Kidney glomerular epithelial cell (primary cell): ENCODE measurements around the gene INSYN2B.

Experiments
- DNase-seq: peaks from one replicate; lab custom pipeline; 2025; lab: John Stamatoyannopoulos, UW

INSYN2B gene

DNA sequence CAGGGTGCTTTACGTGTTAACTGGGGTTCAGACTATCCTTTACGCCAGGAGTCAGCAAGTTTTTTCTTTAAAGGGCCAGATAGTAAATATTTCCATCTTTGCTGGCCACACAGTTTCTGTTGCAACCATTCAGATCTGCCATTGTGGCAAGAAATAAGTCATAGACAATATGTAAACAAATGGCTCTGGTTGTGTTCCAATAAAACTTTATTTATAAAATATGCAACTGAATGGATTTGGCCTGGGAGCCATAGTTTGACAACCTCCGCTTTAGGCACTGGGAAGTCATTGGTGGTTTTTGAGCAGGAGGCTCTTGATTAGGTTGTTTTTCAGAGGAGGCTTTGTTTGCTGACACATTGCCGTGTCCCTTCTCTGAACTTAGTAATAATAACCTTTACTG is 90.7 kb downstream of the INSYN2B start:
- no peak for DNase-seq

DNA sequence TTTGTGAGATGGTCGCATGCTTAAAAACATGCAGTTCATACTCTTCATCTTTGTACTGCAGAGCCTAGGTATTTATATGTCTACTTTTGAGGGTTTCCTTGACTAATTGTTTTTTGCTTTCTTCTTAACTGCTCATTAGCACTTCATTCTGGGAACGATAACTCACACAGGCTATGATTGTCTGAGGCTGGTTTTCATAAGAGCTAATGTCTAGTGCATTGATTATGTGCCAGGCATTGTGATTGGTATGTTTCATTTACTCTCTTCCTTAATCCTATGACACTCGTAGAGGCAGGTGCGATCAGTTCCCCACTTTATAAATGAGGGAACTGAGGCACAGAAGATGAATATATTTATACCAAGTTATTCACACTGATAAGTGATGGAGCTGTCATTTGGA is 93.6 kb downstream of the INSYN2B start:
- no peak for DNase-seq

DNA sequence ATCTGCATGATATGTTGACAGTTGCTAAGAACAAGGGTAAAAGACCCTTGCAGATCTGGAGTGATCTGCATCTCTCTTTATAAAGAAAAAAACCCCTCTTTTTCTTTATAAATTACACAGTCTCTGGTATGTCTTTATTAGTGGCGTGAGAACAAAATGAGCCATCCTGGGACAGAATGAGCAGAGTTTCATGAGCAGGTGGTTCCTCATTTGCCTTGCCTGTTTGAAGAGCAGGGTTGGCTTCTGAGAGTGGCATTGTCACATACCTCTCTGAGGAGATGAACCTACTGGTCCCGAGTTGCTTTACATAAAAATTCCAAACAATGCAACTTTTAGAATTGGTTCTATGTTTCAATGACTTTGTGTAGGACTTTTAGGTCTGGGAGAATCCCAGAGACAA is 94.3 kb downstream of the INSYN2B start:
- DNase-seq = no peak

DNA sequence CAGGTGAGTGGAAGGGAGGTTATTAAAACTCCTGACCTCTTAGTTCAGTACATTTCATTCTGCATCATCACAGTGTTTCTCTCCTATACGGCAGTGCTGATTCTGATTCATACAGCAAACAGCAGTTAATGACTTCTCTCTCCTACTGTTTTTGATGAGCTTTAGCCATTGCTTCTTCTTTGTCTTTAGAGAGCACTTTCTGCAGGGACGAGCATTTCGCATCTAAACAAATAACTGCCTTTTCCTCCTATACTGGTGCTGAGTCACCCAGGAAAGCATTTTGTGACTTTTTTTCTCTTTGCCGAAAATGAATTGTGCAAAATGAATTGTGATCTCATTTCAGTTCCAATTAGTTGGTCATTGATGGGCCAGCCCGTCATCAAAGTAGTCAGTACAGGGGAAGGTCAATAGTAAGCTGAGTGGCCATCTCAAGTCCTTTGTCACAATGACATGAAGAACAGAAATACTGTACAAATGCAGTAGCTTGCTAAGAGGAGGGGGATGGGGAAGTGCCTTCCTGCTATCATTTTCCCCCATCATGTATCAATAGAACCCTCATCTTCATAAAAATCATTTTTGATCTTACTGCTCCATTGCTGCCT is 98.5 kb downstream of the INSYN2B start:
- DNase-seq = no peak

DNA sequence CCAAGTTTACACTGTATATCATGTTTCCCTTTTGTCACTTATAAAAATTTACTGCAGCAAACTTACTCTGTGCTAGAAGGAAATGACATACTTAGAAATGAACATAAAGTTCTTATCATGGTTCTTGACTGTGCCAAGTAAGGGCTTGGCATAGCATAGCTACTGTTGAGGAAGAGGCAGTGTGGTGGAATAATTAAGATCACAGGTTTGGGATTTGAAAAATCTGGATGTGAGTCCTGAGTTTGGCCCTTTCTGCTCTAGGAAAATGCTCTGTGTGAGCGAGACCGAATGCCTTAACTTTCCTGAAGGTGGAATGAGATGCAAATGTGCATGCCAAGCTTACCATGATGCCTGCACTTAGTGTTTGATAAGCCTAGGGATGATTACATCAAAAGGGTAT is 99.5 kb downstream of the INSYN2B start:
- DNase-seq = no peak

DNA sequence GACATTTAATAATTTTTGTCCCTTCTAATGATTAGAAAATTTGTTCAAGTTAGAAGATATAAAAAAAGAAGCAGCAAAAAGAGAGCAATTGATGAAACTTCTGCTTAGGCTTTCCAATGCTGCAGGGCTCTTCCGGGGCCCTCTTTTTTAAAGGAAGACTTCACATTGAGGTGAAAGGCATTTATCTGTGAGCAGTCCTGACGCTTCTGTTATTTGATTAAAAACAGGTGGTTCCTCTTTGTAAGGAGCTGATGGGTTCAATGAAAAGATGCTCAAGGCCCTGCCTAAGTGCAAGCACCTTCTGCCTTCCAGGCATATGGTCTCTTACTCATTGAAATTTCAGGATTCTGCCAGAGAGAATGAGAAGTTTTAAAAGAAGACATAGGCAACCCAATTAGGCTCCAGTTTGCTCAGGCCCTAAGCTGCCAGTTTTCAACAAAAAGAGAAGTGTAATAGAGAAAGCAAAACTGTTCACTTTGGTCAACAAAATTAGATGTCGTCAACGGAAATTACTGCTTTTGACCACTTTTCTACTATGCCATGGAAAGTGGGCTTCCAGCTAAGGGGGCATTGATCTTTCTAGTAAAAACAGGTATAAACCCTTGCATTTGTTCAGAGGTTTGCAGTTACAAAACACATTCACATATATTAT is 100.2 kb downstream of the INSYN2B start:
- no peak for DNase-seq

DNA sequence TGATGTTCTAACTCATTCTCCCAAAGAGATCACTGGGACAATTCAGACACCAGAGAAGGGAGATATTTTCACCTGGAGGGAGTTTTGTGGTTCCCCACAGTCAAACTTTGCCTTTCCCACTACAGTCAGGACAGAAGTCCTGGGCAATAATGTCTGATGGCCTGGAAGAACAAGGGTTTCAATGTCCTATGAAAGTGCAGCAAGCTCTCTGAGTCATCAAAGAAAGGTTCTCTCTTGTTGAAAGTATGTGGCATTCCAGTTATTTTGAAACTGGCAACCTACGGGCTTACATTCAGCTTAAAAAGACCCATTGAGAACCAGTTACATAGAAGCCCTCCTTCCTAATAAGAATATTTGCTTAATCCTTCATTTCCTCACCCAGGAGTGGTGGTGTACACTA is 103.9 kb downstream of the INSYN2B start:
- DNase-seq = no peak

DNA sequence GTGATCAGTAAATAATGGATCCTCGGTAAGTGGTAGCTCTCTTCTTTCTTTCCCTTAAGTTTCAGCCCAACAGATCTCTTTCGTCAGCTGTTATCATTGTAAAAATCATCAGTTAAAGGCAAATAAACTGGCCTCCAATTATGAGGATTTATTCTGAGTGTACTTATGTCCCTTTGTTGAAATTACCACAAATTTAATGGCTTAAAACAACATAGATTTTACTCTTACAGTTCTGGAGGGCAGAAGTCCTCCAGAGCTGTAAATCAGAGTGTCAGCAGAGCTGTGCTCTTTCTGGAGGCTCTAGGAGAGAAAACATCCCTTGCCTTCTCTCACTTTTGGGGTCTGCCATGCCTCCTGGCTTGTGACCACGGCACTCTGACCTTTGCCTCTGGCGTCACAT is 104.6 kb downstream of the INSYN2B start:
- DNase-seq = no peak

DNA sequence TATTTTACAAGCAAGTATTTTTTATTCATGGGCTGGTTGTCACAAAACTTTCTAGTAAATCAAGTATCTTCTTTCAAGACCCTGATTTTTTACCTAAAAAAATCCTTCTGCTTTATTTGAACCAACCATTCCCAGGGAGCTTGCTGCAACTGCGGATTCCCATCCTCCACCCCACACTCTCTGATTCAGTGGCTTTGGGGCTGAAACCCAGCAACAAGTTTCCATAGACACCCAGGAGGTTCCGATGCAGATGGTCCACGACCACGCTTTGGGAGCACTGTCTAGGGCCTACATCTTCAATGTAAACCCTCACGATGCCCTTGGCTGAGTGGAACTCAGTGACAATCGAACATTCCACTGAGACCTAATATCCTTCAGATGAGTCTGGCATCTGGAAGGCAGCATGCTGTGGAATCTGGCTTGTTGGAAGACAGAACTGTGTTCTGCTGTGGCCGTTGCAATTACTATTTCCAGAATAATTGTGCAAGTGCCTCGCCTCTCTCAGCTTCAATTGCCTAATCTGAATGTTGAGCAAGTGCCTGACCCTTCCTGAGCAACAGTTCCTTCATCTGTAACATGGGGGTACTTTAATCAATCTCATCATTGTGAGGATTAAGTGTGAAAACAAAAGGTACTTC is 105.1 kb downstream of the INSYN2B start:
- no peak for DNase-seq

DNA sequence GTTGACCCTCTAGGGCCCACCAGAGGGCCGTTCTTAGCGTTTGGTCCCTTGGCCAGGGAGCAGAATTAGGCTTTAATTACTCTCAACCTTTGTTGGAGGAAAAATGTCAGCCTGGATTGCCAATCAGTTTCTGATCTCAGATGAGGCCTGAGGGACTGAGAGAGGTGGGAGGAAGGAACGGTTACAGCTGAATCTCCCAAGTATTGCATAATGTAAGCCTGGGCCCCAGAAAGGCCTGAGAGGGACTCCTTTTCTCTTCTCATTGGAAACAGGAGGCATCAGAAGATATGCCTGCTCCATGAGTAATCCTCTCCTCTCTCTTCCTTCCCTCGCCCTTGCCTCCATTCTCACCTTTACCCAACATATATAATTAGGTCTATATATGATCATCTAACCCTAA is 105.7 kb downstream of the INSYN2B start:
- DNase-seq = no peak

DNA sequence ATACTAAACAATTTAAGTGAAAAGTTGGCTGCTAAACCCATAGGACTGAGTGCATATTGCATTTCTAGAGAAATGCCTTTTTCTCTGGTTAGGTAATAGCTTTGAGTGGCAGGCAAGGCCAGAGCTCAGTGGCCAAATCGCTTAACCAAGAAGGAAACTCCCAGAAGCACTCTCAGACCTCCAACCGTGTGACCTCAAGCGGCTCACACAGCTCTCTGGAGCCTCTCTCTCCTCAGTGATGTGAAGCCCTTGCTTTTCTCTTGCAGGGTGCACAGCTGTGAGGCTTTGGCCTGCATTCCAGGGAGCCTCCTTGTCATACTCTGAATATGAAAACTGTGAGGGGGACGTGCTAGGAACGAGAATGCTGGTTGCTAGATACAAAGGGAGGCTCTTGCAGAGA is 106.7 kb downstream of the INSYN2B start:
- DNase-seq = peak; percentile 5

DNA sequence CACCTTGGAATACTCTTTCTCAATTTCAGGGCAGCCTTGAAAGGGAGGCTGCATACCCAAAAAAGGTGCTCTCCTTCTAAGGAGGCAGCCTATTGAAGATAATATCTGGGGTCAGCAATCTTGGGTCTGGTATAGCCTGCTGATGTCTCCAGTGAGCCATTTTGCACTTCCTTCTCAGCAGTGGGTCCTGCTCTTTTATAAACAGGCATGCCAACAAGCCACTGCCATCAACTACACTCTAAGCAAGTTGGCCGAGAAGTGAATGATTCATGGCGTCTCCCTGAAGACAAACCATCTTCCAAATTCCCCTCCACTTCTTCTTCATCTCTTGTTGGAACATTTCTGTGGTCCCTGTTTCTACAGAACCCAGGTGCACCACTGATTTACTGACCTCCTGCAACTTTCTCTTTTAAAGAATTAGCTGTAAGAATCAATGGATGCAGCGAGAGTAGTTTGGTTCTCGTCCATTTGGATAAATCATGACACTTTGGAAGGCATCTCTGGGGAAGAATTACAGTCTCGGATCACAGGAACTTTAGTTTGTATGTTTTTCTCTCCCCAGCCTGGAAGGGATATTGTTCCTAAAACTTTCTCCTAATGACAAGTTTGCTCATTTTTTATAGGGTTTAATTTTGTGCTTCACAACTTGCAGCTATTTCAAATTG is 108.3 kb downstream of the INSYN2B start:
- no peak for DNase-seq

DNA sequence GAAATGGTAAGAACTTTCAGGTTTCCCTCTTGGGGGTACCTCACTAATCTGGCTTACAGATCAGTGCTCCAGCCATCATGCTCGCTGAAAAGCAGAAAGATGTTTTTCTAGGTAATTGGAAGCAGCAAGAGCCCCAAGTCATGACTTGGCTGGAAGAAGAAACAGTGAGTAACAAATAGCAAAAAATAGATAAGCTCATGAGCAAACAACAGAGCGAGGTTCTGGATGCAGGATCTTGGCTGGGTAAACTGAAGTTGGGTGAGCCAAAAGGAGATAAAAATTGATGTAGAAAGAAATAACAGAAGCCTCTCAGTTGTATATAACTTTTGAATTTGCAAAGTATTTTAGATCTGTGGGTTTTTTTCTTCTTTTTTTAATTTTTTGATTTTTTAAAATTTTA is 110.1 kb downstream of the INSYN2B start:
- DNase-seq = no peak

DNA sequence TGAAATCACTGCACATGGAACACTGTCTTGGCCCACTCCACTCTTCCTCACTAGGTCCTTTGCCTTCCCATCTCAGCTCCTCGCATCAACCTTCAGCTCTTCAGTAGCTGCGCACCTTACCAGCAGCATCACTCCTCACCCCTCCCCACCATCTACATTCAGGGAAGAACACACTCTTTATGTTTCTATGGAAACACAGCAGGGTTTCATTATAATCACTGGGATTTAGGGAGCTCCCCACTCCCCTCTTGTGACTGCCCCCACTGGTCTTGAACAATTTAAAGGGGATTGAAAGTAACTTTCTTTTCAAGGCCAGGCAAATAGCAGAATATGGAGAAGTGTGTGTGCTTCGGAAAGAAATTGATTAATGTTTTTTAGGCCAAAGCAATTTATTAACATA is 111.2 kb downstream of the INSYN2B start:
- DNase-seq = no peak

DNA sequence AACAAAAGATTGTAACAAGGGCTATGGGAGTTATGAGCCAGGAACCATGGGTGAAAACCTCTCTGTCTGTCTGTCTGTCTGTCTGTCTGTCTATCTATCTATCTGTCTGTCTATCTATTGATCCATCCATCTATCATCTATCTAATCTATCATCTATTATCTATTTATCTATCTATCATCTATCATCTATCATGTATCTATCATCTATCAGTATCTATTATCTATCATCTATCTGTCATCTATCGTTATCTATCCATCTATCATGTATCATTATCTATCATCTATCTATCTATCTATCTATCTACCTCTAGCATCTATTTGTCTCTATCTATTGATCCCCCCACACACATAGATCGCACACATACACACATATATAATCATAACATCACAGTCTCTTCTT is 112.9 kb downstream of the INSYN2B start:
- DNase-seq = no peak

DNA sequence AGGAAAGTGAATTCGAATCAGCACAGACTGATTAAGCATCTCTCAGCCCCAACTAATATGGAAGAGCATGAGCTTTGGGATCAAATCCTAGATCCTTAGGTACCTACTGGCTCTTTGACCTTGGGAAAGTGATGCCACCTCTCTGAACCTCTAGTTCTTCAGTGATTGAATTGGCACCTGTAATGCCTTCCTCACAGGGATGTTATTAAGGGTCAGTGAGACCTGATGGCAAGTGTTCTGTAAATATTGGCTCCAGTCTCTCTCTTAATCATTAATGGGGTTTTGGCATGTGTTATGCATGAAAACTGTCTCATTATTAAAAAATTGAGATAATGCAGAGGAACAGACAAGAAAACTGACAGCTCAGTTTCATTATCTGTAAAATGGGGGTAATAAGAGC is 115.8 kb downstream of the INSYN2B start:
- DNase-seq = no peak

DNA sequence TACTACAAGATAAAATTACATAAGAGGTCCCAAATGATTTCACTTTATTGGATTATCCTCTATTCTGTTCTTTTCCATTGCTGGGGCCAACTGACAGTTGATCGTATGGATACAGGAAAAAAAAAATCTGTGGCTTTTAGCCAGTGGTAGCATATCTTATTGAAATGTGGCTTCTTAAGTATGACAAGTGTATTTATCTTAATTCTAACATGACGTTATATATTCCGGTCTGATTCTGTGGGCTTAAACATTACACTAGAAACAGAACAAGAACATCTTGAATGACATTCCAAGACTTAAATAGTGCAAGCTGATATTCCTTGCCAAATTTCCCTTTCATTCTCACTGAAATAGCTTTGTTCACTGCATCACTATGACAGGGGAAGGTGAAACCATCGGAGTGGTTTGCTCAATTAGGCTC is 117.9 kb downstream of the INSYN2B start:
- no peak for DNase-seq

DNA sequence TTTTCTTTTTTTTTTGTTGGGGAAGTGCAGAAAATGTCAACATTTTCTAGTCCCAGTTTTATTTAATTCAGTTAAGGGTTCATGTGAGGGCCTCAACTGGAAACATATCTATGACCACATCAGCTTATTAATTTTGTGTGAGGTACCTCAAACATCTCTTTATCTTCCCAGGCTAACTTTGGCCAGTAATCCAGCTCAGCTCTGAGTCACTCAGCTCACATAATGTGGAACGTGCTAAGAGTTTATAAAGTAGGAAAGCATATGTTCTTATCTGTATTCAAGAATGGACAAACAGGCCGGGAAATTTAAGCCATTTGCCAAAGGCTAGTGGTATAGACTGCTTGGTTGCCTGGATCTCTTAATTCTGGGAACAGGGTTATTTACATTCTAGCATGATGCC is 118.4 kb downstream of the INSYN2B start:
- DNase-seq = no peak

DNA sequence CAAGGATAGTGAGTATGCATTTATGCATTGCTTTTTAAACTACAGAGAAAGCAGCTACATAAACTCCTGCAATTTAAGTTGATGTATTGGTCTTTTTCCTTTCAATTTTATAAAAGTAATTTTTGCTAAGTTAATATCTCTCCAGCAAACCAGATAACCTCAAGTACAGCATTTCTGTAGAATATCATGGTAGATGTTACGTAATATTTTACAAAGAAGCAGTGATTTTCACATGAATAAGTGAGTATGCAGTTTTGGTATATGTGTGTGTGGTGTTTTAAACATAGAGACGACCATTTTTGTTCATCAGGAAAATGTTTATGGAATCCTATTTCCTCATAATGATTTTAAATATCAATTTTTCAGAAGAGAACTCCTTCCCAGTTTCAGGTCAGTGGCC is 118.9 kb downstream of the INSYN2B start:
- no peak for DNase-seq

DNA sequence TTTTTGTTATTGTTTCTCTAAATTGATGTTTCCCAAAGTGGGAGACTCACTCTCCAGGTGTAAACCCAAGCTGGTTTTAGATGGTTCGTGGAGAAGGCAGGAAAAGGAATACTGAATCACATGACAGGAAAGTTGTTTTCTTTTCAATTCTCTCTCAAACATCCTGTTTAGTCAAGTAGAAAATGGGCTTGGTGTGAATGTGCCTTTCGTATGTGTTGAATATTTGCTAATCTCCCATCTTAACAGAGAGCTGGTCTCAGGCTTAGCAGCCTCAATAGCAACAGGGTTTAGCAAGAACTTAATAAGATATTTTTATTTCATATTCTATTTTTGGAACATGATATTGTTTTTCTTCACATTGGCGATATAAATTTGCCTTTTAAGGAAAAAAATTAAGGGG is 119.7 kb downstream of the INSYN2B start:
- DNase-seq = no peak

DNA sequence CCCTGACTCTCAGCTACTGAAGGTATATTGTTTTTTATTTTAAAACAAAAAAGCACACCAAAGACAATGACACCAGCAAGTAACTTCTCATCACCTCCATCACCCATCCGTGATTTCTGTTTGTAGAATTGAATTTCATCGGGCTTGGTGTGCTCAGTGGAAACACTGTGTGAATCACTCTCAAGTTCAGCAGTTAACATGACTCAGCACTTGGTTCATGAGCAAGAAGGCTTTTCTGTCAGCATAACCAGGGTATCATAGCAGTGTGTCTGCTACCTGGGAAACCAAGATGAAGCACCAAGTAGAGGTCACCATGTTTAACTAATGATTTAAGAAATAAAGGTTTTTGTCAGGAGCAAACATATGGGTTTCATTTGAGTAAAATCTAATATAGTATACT is 123.7 kb downstream of the INSYN2B start:
- DNase-seq = peak; percentile 90

DNA sequence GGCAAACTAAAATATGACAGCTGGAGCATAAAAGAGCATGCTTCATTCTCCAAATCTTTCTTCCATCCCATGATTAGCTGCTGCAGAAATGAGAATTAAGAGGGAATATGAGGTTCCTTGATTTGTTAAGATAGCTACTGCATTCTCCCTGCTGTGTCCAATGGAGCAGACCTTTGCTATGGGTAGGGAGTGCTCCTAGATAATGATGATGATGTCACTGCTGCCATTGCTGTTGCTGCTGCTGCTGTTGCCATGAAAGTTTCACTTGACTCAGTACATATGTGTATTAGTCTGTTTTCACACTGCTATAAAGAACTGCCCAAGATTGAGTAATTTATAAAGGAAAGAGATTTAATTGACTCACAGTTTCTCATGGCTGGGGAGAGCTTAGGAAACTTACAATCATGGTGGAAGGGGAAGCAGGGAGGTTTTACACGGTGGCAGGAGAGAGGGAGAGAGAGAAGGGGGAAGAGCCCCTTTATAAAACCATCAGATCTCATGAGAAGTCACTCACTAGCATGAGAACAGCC is 128.9 kb downstream of the INSYN2B start:
- no peak for DNase-seq

DNA sequence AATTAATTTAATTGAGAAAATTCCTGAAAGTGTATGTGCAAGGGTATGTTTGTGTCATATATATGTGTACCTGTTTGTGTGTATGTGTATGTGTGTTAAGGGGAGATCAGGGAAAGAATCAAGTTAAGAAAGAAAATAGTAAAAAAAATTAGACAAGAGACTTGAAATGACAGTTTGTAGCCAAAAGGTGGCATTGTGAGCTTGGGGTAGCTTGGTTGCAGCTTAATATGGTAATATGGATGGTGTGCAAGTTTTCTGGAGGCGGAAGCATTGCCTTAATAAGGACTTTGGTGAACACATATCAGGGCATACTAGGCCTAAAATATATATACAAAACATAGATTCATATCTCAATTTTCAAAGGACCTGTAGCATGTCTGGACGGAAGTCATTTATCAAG is 129.9 kb downstream of the INSYN2B start:
- no peak for DNase-seq
